Sigmoid colon (tissue), 4 donors: ENCODE data around the gene LSMEM2.
"Not testable (repeated sequence)": the region's sequence is repeated elsewhere in the genome, so short reads cannot be mapped to it uniquely, and the experiment has no call there.

Source experiments
- EP300 ChIP-seq, 4 donors: sonication (generic); formaldehyde crosslinking; IDR thresholded peaks; one replicate each; pipeline ENCODE4 v1.6.1; 2017; ENCODE audit warnings: antibody characterized with exemption in 4 of 4
- POLR2A ChIP-seq, 2 donors: fragments of 450-650 bp; IDR thresholded peaks; one replicate each; pipeline ENCODE4 v1.6.1; 2016; ENCODE audit warnings: antibody characterized with exemption in 2 of 2, mild to moderate bottlenecking in 2 of 2, moderate library complexity in 2 of 2
- POLR2AphosphoS5 ChIP-seq, 4 donors: sonication (generic); formaldehyde crosslinking; IDR thresholded peaks; one replicate each; pipeline ENCODE4 v1.6.1; 2017; ENCODE audit warnings: antibody characterized with exemption in 4 of 4
- TF ChIP-seq, protein P1 (sequence below), 4 experiments: fragments of 450-650 bp in 3 of 4; fragments of 200-600 bp in 1 of 4; IDR thresholded peaks; one replicate each; pipeline ENCODE4 v1.5.1; 2016 to 2019; ENCODE audit warnings: antibody characterized with exemption in 4 of 4, mild to moderate bottlenecking in 3 of 4, moderate library complexity in 2 of 4

- TF ChIP-seq, protein P1, sequence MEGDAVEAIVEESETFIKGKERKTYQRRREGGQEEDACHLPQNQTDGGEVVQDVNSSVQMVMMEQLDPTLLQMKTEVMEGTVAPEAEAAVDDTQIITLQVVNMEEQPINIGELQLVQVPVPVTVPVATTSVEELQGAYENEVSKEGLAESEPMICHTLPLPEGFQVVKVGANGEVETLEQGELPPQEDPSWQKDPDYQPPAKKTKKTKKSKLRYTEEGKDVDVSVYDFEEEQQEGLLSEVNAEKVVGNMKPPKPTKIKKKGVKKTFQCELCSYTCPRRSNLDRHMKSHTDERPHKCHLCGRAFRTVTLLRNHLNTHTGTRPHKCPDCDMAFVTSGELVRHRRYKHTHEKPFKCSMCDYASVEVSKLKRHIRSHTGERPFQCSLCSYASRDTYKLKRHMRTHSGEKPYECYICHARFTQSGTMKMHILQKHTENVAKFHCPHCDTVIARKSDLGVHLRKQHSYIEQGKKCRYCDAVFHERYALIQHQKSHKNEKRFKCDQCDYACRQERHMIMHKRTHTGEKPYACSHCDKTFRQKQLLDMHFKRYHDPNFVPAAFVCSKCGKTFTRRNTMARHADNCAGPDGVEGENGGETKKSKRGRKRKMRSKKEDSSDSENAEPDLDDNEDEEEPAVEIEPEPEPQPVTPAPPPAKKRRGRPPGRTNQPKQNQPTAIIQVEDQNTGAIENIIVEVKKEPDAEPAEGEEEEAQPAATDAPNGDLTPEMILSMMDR (IDR thresholded peaks at IDR 0.05) = not testable (repeated sequence)
- TF ChIP-seq EP300, POLR2A, POLR2AphosphoS5 (IDR thresholded peaks at IDR 0.05): not testable (repeated sequence)
Measured at GRCh38 chr3:50284121-50284520, 5.2 kb downstream of the LSMEM2 start.
